HG02885 (cell line): ENCODE data around the gene ATP13A4.

Source experiments
- ATAC-seq: cut with Tn5 transposase; IDR thresholded peaks from one replicate; pipeline ENCODE4 v1.9.1; 2021; ENCODE audit warnings: mild to moderate bottlenecking; ENCODE audit not compliant: unreplicated experiment, poor library complexity

Gene ATP13A4

GRCh38 chr3:193407112-193407511 lies 147.6 kb downstream of the ATP13A4 start:
- ATAC-seq, result no peak

- ATAC-seq, result no peak
These were observed 151.4 kb downstream of the ATP13A4 start for GRCh38 chr3:193403307-193403706.

GRCh38 chr3:193400304-193400703 lies 154.4 kb downstream of the ATP13A4 start:
- ATAC-seq, result no peak

GRCh38 chr3:193396451-193397244 lies 158.0 kb downstream of the ATP13A4 start:
- ATAC-seq, result no peak

GRCh38 chr3:193391902-193392301 lies 162.8 kb downstream of the ATP13A4 start:
- no peak for ATAC-seq

GRCh38 chr3:193389335-193389734 lies 165.4 kb downstream of the ATP13A4 start:
- ATAC-seq, result no peak

- ATAC-seq, result no peak
These were observed 166.3 kb downstream of the ATP13A4 start for GRCh38 chr3:193388361-193388760.

- no peak for ATAC-seq
These were observed 167.1 kb downstream of the ATP13A4 start for GRCh38 chr3:193387596-193387995.

GRCh38 chr3:193378706-193379105 lies 176.0 kb downstream of the ATP13A4 start, which contains the start of gene ATP13A5:
TSS of gene ATP13A5 (minus strand) at chr3:193378753. CDS start at chr3:193378725, 28 bp downstream.
- ATAC-seq, result no peak

GRCh38 chr3:193377591-193377990 lies 177.1 kb downstream of the ATP13A4 start:
- no peak for ATAC-seq

- ATAC-seq, result no peak
These were observed 179.1 kb downstream of the ATP13A4 start for GRCh38 chr3:193375614-193376013.

- peak; percentile 73 for ATAC-seq
These were observed 181.9 kb downstream of the ATP13A4 start for GRCh38 chr3:193372783-193373182.

GRCh38 chr3:193367868-193368267 lies 186.8 kb downstream of the ATP13A4 start:
- ATAC-seq, result no peak

GRCh38 chr3:193357291-193357690 lies 197.4 kb downstream of the ATP13A4 start:
- ATAC-seq, result no peak

GRCh38 chr3:193354423-193354822 lies 200.3 kb downstream of the ATP13A4 start:
- ATAC-seq, result no peak
